ENCODE results near the gene HTT.

HTT gene

DNA sequence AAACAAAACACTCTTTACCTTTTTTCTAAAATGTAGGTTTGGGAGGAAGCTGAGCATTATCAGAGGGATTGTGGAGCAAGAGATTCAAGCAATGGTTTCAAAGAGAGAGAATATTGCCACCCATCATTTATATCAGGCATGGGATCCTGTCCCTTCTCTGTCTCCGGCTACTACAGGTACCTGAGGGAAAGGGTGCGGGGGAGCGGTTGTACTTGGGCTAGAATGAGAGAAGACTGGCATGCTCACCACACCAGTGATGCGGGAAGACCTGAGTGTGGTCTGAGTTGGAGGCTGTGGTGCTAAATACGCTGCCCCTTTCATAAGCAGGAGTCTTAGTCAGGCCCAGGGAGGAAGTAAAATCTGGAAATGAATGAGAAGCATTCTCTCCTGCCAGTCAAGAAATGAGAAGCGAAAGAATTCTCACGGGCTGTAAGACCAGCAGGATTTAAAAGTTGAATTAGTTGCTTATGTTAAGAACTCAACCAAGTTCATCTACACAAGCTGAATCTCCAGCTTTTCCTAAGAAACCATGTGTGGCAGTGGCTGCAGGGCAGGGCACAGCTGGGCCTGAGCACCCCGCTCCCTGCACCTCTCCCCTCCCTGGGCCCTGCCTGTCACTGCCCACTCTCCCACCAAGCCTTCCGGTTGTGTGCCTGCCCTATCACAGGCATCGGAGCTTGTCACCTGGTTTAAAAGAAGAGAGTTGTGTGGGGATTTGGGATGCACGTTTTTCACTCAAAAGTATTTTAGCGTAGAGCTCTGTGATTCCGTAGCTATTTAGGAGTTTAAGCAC is 149.7 kb downstream of the HTT start:
- no peak for DNase-seq

DNA sequence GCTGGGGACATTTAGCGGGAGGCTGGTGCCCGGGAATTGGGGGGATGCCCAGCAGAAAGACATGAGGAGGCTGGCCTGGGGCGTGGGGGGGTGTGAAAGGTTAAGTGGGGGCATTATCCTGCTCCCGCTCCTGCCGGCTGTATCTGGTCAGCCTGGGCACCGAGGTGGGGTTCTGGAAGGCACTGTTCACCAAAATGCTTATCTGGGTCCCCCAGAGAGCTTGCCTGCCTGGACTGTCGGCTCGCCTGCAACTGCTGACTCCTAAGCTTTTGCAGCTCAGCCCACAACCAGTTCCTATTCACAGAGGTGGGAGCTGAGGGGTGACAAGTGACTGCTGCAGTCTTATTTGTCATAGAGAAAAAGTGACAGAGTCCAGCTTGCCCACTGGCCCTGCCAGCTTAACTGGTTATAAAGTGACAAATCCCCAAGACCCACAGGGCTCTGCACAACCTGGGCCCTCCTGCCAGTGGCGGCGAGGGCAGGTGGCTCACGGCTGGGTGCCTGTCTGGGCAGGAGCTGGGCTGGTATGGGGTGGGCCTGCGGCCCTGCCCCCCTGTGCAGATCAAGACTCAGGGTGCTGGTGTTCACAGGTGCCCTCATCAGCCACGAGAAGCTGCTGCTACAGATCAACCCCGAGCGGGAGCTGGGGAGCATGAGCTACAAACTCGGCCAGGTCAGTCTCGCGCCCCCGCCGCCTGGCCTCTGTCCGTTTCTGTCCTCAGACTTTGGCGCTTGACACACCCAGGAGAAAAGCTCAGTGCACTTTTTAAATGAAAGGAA is 150.8 kb downstream of the HTT start:
- DNase-seq: peak; percentile 73

DNA sequence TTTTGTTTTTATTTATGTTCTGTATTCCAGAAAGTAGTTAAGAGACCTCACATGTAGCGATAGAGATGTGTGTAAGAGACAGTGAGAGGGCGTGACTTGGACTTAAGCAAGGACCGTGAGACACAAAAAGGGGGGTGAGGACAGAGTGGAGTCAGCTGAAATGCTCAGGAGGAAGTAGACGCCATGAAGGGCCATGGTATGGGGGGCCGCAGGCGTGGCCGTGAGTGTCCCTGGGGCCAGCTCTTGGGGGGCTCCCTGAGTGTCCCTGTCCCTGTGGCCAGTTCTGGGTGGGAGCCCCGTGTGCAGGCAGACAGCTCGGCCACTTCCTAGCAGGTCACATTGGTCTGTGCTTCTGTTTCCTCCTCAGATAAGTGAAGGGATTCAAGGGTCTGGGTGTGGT is 151.5 kb downstream of the HTT start:
- no peak for DNase-seq

DNA sequence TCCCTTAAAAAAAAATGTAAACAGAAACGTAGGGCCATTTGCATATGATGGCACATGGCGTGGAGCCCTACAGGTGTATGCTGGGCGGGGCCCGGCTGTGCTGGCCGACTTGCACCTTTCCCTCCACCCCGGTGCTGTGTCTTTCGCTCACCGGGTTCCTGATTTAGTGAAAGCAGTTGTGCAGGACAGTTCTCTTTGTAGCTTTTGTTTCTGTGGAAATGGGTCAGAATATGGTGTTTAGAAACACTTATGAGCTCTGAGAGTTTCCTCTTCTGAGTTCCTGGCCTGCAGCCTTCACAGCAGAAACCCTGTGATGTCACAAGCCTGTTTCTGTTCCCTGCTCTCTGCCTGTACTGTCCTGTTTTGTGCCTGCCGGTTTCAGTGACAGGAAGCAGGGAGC is 152.0 kb downstream of the HTT start:
- DNase-seq: no peak

DNA sequence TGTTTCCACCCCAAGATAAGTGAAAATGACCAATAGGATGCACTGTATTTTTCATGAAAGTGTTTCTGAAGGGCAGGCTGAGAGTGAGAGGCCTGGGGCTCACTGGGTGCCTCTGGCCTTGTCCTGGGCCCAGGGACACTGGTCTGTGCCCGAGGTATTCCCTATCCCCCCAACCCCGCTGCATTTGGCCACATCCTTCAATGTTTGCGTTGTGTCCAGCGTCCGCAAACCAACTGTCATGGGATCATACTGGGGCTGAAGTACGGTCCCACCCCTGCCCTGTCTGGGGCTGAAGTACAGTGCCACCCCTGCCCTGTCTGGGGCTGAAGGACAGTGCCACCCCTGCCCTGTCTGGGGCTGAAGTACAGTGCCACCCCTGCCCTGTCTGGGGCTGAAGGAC is 152.5 kb downstream of the HTT start:
- no peak for DNase-seq

DNA sequence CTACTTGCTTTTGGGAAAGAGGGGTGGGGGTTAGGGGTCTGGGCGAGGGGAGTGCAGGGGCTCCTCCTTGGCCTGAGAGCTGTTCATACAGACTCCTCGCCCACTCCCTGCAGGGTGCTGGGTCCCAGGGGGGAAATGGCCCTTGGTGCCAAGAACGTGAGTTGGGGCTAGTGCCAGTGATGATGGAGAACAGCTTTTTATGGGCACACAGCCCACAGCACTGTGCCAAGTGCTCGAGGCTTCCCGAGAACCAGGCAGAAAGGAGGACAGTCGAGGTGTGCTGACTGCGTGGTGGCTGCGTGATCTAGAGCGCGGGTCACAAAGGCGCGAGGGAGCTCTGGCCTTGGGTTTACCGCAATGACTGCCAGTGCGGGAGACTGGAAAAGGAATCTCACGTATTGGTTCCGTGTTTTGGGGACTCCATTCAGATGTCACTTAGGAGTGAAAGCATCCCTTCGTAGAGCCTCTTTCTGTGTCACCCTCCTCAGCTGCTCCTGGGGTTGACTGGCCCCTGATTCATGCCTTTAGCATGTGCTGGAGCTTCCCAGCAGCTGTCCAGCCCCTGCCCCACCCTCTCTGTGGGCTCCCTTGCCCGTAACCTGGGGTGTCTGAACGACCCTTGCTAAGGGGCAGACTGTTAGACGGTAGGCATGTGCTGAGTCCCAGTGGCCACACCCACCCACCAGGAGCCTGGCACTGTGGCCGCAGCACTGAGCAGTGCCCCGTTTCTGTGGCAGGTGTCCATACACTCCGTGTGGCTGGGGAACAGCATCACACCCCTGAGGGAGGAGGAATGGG is 153.6 kb downstream of the HTT start:
- DNase-seq: no peak

DNA sequence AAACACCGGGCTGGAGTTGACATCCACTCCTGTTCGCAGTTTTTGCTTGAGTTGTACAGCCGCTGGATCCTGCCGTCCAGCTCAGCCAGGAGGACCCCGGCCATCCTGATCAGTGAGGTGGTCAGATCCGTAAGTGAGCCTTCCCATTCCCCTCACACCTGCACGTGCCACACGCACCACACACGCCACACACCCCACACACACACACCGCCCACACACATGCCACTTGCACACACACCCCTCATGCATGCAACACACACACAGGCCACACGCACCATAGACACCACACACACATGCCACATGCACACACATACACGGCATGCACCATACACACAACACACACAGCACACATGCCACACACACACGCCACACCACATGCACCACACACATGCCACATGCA is 154.4 kb downstream of the HTT start:
- DNase-seq: no peak

DNA sequence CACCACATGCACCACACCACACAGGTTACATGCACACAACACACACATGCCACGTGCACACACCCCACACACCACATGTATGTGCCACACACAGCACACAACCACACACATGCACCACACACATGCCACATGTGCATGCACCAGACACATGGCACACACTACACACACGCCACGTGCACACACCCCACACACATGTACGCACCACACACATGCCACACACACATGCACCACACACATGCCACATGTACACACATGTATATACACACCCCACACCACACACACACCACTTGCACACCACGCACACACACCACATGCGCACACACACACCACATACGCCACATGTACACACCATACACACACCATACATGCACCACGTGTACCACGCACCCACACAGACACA is 154.8 kb downstream of the HTT start:
- no peak for DNase-seq

DNA sequence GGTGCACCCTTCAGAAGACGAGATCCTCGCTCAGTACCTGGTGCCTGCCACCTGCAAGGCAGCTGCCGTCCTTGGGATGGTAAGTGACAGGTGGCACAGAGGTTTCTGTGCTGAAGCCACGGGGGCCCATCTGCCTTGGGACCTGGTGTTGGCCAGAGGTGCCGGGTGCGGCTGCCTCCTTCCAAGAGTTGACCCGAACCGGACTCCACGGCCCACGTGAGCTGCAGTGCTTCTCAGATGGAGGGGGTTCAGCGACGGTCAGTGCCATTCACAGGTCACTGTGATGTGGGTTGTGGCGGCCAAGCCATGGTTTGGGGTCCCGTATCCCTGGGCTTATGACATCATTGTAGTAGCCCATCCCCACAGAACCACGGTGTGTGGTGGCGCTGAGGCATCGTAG is 155.5 kb downstream of the HTT start:
- DNase-seq: no peak

DNA sequence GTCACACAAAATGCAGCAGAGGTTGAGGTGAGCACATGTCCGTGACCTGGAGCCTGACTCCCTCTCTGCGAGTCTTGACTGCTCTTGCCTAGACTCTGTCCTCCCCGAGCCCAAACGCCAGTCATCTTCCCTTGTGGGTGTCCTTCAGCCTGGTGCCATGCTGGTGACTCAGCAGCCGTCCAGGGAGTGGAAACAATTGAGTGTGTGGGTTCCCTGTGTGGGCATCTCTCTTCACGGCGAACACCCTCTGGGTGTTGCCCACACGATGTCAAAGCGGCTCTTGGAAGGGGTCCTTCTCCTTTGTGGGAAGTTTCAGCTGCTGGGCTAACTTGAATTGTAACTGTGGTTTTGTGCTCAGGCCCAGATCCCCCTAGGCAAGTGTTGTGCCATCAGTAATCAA is 157.0 kb downstream of the HTT start:
- no peak for DNase-seq

DNA sequence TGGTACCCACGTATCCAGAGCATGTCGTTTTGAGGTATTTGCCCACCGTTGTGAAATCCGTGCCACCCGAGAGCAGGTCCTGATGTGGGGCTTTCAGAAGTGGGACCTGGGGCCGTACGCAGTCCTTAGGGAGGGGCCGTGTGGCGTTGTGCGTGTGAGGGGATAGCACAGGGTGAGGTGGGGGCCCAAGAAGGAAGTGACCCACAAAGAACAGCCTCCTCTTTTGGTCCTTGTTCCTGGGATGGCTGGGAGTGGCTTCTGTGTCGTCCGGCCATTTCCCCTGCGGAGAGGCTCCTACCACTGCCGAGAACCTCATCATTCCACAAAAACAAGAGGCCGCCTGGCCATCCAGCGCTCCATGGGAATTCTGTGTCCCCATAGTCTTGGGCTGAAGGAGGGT is 157.5 kb downstream of the HTT start:
- DNase-seq: no peak

DNA sequence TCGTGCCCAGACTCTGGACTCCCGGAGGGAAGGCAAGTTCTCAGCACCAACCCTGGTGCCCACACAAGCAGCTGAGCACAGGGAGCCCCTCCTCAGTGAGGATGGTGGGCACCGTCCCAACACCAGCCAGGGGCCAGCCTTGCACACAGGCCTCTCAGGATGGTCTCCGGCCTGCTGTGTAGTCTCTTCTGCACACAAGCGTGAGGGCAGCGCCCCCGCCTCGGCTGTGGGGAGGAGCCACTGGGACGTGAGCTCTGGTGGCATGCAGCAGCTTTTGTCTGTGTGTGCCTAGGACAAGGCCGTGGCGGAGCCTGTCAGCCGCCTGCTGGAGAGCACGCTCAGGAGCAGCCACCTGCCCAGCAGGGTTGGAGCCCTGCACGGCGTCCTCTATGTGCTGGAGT is 158.4 kb downstream of the HTT start:
- no peak for DNase-seq

DNA sequence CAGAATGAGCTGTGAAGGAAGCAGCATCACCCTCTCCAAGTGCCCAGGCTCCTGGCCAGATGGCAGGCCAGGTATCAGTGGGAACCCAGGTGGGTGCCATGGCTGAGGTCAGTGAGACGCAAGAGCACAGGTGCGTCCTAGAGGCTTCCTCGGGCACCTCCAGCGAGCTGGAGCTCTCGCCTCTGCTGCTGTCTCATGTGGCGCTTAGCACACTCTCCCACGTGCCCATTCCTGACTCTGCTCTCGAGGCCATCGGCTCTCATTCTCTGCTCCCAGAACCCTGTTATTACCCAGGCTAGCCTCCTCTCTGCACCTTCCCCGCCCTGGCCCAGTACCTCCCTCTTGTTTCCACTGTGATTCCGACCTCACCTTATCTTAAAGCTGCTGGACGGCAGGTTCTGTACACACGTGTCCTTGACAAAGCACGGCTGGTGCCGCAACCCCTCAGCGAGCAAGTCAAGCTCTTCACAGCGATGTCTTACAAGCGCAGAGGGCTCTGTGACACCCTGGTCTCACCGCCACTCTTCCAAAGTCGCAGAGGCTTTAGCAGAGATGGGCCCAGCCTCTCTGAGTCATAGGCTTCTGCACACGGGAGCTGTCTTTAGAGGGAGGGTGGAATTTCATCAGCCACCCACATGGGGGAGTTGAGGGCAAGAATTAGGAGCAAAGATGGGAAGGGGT is 159.1 kb downstream of the HTT start:
- DNase-seq: no peak

DNA sequence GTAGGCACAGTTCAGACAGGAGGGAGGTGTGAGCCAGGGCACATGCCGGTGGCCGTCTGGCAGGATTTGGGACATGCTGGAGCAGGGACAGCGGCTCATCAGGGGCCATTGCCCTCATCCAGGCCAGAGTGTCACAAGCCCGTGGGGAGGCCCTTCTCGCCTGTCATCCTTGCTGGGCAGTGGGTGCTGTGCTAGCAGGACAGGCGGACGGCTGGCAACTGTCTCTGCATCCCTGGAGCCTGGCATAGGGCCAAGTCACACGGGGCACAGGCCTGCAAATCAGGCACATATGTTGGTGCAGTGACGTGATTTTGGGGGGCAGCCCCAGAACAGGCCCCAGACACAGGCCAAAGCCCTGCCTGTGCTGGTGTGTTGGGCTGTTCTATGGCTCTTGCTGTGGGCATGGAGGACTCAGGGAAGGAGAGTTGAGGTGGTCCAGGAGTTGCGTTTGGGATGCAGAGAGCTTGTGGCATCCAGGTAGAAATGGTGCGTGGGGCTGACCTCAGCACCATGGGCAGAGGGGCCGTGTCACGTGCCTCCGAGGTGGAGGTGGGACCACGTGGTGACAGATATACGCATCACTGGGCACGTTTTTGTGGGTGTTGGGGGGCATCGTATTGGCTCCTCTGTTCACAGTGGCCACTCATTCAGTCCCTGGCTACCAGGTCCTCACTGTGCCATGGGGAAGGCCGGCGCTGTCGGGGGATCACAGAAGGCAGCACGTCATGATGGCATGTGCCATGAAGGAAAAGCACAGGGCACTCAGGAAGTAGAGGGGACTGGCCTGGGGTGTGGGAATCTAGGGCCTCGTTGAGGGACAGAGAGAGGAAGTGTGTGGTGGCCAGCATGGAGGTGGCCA is 159.9 kb downstream of the HTT start:
- DNase-seq: no peak

DNA sequence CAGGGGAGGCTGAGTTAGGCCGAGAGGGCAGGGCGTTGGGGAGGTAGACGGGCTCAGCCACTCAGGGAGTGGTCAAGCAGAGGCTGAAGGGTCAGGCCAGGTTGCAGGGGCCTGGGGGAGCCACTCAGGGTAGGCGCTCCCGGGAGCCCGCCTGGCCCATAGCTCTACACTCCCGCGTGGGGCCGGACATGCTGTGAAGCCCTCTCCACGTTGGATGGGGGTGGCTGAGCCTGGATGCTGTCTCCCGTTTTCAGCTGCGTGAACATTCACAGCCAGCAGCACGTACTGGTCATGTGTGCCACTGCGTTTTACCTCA is 160.5 kb downstream of the HTT start:
- DNase-seq: no peak

DNA sequence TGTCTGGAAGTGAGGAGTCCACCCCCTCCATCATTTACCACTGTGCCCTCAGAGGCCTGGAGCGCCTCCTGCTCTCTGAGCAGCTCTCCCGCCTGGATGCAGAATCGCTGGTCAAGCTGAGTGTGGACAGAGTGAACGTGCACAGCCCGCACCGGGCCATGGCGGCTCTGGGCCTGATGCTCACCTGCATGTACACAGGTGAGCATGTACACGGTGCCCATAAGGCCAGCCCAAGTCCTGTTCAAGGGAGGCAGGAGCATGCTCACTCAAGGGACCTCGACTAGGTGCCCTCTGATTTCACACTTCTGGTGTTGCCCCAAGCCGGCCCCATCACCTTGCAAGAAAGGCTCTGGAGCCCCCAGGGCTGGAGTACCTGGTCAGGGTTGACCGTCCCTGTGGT is 161.1 kb downstream of the HTT start:
- DNase-seq: no peak

DNA sequence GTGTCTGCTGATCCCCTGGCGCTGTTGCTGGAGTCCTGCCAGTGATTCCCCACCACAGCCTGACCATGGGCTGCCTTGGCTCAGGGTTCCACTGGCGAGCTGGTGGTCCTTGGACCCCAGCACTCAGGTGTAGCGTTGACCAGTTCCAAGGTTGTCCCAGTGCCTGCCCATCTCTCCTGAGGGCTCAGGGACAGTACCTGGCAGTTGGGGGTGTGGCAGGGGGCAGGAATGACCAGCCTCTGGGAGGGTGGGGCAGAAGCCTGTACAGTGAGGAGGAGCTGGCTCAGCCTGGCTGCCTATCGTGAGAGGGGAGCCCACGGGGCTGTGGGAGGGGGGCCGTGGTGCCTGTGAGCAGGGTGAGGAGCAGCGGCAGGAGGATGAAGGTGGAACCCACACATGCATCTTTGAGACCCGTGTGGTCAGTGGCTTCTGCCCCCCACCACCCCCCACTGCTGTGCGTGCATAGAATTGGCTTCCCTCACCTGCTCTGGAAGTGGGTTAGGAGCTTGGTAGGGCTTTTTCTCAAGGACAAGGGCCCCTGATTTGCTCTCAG is 161.9 kb downstream of the HTT start:
- no peak for DNase-seq

DNA sequence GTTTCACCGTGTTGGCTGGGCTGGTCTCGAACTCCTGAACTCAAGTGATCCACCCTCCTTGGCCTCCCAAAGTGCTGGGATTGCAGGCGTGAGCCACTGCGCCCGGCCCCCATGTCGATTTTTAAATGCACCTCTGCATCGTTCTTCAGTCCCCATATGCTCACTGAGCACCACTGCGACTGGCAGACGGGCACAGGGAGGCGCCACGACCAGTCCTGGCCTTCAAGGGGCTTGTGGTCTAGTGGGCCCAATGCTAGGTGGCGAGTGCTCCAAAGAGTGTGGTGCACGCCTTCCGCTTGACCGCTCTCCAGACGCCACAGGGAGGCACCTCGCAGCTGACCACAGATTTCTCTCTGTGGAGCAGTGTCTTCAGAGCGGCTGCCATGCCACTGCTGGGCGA is 162.8 kb downstream of the HTT start:
- no peak for DNase-seq

DNA sequence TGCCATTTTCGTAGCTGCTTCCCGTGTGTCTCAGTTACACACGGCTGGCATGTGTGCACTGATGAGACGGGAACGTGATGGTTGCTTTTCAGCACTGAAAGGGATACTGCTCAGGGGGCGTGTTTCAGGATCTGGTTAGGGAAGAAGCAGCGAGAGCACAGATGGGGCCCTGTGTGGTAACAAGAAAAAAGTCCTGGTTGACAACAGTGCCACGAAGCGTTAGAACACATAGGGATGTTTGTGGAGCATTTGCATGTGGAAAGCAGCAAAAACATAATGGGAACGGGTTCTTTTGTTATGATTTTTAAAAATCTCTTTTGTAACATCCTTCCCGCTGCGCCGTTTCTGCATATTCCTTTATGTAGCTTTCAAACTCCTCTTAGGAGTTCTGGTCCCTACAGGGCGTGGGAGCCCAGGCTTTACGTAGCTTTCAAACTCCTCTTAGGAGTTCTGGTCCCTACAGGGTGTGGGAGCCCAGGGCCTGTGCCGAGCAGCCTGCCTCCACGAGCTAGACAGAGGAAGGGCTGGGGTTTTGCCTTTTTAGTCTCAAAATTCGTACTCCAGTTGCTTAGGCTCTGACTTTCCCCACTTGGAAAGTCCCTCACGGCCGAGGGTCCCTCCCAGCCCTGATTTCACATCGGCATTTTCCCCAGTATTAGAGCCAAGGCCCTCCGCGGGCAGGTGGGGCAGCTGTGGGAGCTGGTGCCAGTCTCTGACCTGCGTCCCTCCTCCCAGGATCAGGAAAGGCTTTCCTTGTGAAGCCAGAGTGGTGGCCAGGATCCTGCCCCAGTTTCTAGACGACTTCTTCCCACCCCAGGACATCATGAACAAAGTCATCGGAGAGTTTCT is 163.5 kb downstream of the HTT start:
- no peak for DNase-seq

DNA sequence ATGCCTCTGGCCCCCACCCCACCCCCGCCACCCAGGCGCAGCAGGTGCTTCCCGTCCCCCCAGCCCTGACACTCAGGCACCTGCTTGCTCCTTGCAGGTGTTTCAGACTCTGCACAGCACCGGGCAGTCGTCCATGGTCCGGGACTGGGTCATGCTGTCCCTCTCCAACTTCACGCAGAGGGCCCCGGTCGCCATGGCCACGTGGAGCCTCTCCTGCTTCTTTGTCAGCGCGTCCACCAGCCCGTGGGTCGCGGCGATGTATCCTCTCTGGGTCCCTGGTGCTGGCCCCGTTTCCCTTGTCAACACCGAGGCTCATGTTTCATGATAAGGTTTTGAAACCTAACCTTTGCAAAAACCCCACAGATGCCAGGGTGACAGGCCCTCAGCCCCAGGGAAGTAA is 164.2 kb downstream of the HTT start:
- DNase-seq: no peak

DNA sequence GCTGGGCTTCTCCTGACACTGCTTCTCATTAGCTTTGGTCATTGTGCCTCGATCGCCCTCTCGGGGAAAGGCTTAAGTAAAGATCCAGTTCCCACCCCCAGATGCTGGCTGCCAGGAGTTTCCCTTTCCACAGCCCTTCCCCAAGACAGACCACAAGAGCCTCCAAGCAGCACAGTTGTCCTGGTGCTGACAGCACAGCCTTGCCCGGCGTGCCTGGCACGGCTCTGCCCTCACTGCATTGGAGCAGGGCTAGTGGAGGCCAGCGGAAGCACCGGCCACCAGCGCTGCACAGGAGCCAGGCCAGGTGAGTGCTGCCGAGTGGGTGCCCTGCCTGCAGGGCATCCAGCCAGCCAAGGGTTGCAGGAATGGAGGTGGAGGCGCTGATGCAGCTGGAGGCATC is 164.8 kb downstream of the HTT start:
- no peak for DNase-seq

Measured in hematopoietic multipotent progenitor cell treated with erythropoietin and hydrocortisone succinate and interleukin-3 and kit ligand, for 8 days (in vitro differentiated cells).